Activated naive CD8-positive, alpha-beta T cell treated with anti-CD3 and anti-CD28 coated beads for 36 hours (primary cell): ENCODE data around the gene PLD1. TPM values are rescaled to one million over a fixed set of nuclear protein-coding genes. Genes with fewer than 3 reads are reported as not detected.

Source experiments
- DNase-seq: peaks from one replicate; pipeline ENCODE4 v3.0.0; 2021
- H3K27ac Mint-ChIP-seq: one replicate; pipeline ENCODE4 v1.8.0; 2022; ENCODE audit warnings: mild to moderate bottlenecking, moderate library complexity, mixed read lengths
- H3K27me3 Mint-ChIP-seq: one replicate; pipeline ENCODE4 v1.8.0; 2022; ENCODE audit warnings: mild to moderate bottlenecking, mixed read lengths
- H3K36me3 Mint-ChIP-seq: one replicate; pipeline ENCODE4 v1.8.0; 2021; ENCODE audit warnings: mild to moderate bottlenecking, mixed read lengths
- H3K4me1 Mint-ChIP-seq: one replicate; pipeline ENCODE4 v1.8.0; 2021; ENCODE audit warnings: mixed read lengths
- H3K4me3 Mint-ChIP-seq: one replicate; pipeline ENCODE4 v1.8.0; 2022; ENCODE audit warnings: mild to moderate bottlenecking, moderate library complexity, mixed read lengths
- H3K9me3 Mint-ChIP-seq: one replicate; pipeline ENCODE4 v1.8.0; 2022; ENCODE audit warnings: mixed read lengths
- total RNA-seq, 2 experiments: library from RNA; stranded (reverse); gene quantifications; one replicate each; pipeline ENCODE4 v1.2.3, GENCODE V29; 2021

Gene PLD1
- total RNA-seq, 2 experiments from 2014 or later, result 0.18 to 0.52 TPM

- peaks cover 9% of the 10 kb centered on the region for H3K27me3 Mint-ChIP-seq
- H3K9me3 Mint-ChIP-seq, result no peaks in the 10 kb centered on the region
Measured at GRCh38 chr3:171661484-171661883, 148.8 kb downstream of the PLD1 start.

GRCh38 chr3:171660188-171660587 lies 150.1 kb downstream of the PLD1 start:
- no peak for DNase-seq
- H3K36me3 Mint-ChIP-seq, result no peaks in the 10 kb centered on the region
- H3K4me3 Mint-ChIP-seq, result no peak overlapping the region
- no peaks in the 10 kb centered on the region for H3K4me1 Mint-ChIP-seq
- H3K9me3 Mint-ChIP-seq, result no peaks in the 10 kb centered on the region
- no peak overlapping the region for H3K27ac Mint-ChIP-seq
- peaks cover 9% of the 10 kb centered on the region for H3K27me3 Mint-ChIP-seq

More at GRCh38 chr3:171661484-171661883, 148.8 kb downstream of the PLD1 start:
- Mint-ChIP-seq H3K4me3 (no peak overlapping the region), H3K4me1 (no peaks in the 10 kb centered on the region), H3K36me3 (no peaks in the 10 kb centered on the region), H3K27ac (no peak overlapping the region)
- DNase-seq, result no peak

GRCh38 chr3:171658841-171659240 lies 151.4 kb downstream of the PLD1 start:
- Mint-ChIP-seq H3K4me3 (no peak overlapping the region), H3K9me3 (no peaks in the 10 kb centered on the region), H3K4me1 (no peaks in the 10 kb centered on the region), H3K36me3 (no peaks in the 10 kb centered on the region), H3K27ac (no peak overlapping the region), H3K27me3 (peaks cover 9% of the 10 kb centered on the region)
- DNase-seq, result no peak

- Mint-ChIP-seq H3K27ac (no peak overlapping the region), H3K4me3 (no peak overlapping the region), H3K36me3 (no peaks in the 10 kb centered on the region), H3K4me1 (no peaks in the 10 kb centered on the region), H3K27me3 (no peaks in the 10 kb centered on the region), H3K9me3 (no peaks in the 10 kb centered on the region)
- DNase-seq, result no peak
Measured at GRCh38 chr3:171654809-171655208, 155.5 kb downstream of the PLD1 start.

DNA sequence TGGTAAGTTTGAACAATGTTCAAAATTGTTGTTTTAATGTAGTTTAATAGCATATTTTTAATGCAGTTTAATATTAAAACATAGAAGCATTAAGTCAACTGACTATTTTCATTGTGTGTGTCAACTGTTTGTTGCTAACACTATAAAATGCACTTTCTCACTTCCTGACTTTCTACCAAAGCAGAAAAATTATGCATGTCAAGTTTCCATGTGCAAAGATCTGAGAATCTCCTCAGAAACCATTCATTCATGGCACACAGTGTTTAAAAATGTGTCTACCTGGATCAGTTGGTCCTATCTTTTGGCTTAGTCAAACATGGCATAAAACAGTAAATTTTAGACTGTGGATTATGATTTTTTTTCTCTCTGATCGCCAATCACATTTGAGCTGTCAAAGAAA lies 156.0 kb downstream of the PLD1 start:
- Mint-ChIP-seq H3K4me3 (no peak overlapping the region), H3K36me3 (no peaks in the 10 kb centered on the region), H3K27me3 (no peaks in the 10 kb centered on the region), H3K27ac (no peak overlapping the region), H3K9me3 (no peaks in the 10 kb centered on the region), H3K4me1 (no peaks in the 10 kb centered on the region)
- no peak for DNase-seq

DNA sequence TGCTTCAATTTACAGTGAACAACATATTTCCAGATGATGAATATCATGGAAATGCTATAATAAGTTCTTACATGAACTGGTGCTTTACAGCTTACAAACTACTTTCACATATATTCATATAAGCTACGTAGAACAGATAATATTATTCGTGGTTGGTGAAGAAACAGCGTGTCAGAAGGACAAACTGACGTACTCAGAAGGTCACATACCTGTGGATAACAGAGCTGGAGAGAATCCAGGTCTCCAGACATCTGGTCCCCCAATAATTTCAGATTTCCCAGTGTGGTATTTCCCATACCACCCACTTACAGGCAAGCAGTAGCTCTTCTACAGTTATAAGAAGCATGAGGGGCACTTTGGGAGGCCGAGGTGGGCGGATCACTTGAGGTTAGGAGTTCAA lies 156.6 kb downstream of the PLD1 start:
- Mint-ChIP-seq H3K4me3 (no peak overlapping the region), H3K9me3 (no peaks in the 10 kb centered on the region), H3K27ac (no peak overlapping the region), H3K4me1 (no peaks in the 10 kb centered on the region), H3K36me3 (no peaks in the 10 kb centered on the region), H3K27me3 (no peaks in the 10 kb centered on the region)
- DNase-seq, result no peak

DNA sequence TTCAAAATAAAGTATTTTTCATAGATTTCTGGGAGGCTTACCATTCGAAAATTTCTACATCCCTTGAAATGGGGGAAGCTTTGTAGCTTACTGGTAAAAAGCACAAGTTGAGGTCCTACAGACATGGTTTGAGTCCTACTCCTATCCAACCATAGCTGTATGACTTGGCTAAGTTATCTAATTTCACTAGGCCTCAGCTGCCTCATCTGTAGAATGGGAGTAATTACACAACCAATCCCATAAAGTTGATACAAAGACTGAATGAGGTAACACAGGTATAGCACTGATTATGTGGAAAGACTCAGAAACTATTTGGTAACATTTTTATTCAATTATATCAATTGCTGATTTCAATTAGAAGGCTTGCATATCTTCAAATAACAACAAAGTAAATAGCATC lies 157.4 kb downstream of the PLD1 start:
- no peak for DNase-seq
- Mint-ChIP-seq H3K4me1 (no peaks in the 10 kb centered on the region), H3K27me3 (no peaks in the 10 kb centered on the region), H3K36me3 (no peaks in the 10 kb centered on the region), H3K9me3 (no peaks in the 10 kb centered on the region), H3K27ac (no peak overlapping the region), H3K4me3 (no peak overlapping the region)

DNA sequence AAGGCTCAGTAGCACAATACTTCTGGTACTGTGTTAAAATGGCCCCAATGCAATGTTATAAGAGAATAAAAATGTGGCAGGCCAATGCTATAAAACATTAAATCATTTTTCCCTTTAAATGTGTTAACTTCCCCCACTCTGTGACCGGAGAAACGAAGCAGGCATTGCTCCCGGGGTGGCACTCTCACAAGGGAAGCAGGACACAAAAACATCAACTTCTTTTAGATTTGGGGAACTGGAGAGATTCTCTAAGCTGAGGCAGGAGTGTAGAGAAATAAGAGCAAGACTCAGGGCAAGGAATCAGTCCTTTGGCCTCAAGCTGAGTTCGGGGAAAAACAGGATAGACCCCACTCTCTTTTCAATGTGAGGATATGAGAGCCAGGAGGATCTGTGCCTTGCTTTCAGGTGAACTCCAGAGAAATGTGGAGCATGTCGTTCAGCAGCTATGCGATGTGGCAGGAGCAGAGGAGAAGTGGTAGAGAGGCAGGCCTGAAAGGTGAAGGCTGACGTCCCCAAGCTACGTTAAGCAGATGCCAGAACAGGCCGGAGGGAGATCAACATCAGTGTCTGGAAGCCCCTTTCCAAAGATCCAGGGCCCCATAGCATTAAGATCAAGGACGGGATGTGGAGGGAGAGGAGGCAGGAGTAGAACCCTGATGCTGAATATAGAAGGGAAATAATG lies 160.2 kb downstream of the PLD1 start:
- Mint-ChIP-seq H3K4me3 (no peak overlapping the region), H3K27me3 (no peaks in the 10 kb centered on the region), H3K4me1 (no peaks in the 10 kb centered on the region), H3K36me3 (no peaks in the 10 kb centered on the region), H3K9me3 (no peaks in the 10 kb centered on the region), H3K27ac (no peak overlapping the region)
- no peak for DNase-seq

DNA sequence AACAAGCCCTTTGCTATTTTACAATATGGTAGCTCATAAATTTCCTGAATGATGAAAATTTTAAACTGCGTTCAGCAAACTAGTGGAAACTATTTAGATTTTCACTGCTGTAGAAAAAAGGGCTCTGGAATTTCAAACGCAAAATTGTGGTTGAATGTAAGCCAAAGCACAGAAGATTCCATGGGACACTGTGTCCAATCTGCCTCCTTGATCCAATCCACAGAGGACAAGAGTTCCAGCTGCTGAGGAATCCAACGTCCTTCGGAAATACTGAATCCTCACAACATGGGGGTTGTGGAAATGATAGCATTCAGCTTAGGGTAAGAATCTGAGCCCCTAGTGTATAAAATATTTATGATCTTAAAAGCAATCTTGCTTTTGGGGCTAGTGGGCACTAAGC lies 161.0 kb downstream of the PLD1 start:
- Mint-ChIP-seq H3K27me3 (no peaks in the 10 kb centered on the region), H3K9me3 (no peaks in the 10 kb centered on the region), H3K4me1 (no peaks in the 10 kb centered on the region), H3K4me3 (no peak overlapping the region), H3K36me3 (no peaks in the 10 kb centered on the region), H3K27ac (no peak overlapping the region)
- DNase-seq, result no peak

GRCh38 chr3:171648069-171648468 lies 162.2 kb downstream of the PLD1 start:
- DNase-seq, result no peak
- H3K4me3 Mint-ChIP-seq, result no peak overlapping the region
- H3K27ac Mint-ChIP-seq, result no peak overlapping the region
- H3K27me3 Mint-ChIP-seq, result no peaks in the 10 kb centered on the region
- H3K36me3 Mint-ChIP-seq, result no peaks in the 10 kb centered on the region
- no peaks in the 10 kb centered on the region for H3K9me3 Mint-ChIP-seq
- H3K4me1 Mint-ChIP-seq, result no peaks in the 10 kb centered on the region

DNA sequence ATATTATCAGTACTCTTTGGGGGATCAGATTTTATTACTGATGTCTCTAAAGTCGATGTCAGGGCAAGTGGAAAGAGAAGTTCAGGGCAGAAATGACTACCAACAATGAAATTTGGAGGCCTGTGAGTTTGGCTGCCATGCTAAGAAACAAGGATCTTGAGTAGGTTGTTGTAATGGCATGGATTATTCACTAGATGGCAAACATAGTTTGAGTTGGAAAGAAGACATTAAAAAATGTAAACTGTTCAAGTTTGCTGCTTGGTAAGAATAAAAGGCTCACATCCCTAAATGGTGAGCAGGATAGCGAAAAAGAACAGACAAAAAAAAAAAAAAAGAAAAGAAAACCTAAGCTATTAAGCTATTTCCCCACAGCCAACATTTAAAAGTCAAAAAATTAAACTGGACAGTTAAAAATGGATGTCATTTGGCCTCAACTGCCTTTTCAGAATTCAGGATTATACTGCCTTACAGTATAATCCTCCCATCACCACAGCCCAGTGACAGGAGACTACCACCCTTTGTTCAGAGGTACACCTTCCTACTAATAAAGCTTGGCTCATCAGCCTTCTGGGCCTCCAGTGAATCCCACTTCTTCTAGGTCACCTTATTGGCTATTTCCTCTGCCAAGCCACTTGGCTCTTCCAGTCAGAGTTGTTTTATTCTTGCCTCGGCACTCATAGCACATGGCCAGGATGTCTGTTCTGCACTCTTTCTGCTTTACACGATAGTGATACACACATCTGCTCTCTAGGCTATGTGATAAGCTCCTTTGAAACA lies 163.7 kb downstream of the PLD1 start:
- Mint-ChIP-seq H3K4me3 (no peak overlapping the region), H3K4me1 (no peaks in the 10 kb centered on the region), H3K9me3 (no peaks in the 10 kb centered on the region), H3K27me3 (no peaks in the 10 kb centered on the region), H3K27ac (no peak overlapping the region), H3K36me3 (no peaks in the 10 kb centered on the region)
- no peak for DNase-seq

DNA sequence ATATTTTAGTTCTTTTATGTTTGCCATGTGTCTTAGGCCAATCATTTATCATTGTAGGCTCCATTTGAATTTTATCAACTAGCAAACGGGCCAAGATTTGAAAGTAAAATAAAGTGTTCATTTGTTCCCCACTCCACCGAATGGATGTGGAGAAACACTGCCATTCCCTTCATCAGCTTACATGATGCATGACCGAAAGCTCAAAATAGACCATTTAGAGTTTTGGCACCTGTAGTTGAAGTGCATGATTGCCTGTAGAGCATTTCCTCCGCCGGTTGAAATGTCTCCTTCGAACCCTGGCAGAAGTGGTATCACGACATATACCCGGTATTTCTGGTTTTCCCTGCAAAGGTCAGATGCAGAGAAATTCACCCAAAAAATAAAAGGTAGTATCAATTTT lies 165.6 kb downstream of the PLD1 start:
- Mint-ChIP-seq H3K27me3 (no peaks in the 10 kb centered on the region), H3K4me1 (no peaks in the 10 kb centered on the region), H3K4me3 (no peak overlapping the region), H3K27ac (no peak overlapping the region), H3K9me3 (no peaks in the 10 kb centered on the region), H3K36me3 (no peaks in the 10 kb centered on the region)
- no peak for DNase-seq

DNA sequence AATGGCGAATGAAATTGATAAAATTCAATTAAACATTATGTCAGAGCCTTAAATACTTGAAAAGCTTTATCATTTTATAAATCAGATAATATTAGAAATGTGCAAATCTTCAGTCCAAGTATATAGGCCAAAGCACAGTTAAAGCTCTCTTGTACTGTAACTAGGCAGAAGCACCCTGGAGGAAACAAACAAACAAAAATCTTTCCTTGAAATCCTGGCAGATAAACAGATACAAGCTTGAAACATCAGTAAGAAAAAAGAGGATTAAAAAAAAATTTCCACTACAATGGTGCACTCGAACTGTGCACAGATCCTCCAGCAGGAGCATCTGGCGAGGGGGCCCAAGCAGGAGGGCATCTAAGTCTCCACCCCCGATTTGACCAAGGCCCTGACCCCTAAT lies 166.6 kb downstream of the PLD1 start:
- no peak overlapping the region for H3K27ac Mint-ChIP-seq
- H3K27me3 Mint-ChIP-seq, result no peaks in the 10 kb centered on the region

GRCh38 chr3:171643033-171643432 lies 167.2 kb downstream of the PLD1 start:
- Mint-ChIP-seq H3K4me3 (no peak overlapping the region), H3K27me3 (no peaks in the 10 kb centered on the region), H3K4me1 (no peaks in the 10 kb centered on the region), H3K27ac (no peak overlapping the region), H3K36me3 (no peaks in the 10 kb centered on the region), H3K9me3 (no peaks in the 10 kb centered on the region)
- no peak for DNase-seq

More for the DNA sequence above, 166.6 kb downstream of the PLD1 start:
- no peaks in the 10 kb centered on the region for H3K9me3 Mint-ChIP-seq
- DNase-seq, result no peak
- H3K4me1 Mint-ChIP-seq, result no peaks in the 10 kb centered on the region
- H3K4me3 Mint-ChIP-seq, result no peak overlapping the region
- no peaks in the 10 kb centered on the region for H3K36me3 Mint-ChIP-seq

DNA sequence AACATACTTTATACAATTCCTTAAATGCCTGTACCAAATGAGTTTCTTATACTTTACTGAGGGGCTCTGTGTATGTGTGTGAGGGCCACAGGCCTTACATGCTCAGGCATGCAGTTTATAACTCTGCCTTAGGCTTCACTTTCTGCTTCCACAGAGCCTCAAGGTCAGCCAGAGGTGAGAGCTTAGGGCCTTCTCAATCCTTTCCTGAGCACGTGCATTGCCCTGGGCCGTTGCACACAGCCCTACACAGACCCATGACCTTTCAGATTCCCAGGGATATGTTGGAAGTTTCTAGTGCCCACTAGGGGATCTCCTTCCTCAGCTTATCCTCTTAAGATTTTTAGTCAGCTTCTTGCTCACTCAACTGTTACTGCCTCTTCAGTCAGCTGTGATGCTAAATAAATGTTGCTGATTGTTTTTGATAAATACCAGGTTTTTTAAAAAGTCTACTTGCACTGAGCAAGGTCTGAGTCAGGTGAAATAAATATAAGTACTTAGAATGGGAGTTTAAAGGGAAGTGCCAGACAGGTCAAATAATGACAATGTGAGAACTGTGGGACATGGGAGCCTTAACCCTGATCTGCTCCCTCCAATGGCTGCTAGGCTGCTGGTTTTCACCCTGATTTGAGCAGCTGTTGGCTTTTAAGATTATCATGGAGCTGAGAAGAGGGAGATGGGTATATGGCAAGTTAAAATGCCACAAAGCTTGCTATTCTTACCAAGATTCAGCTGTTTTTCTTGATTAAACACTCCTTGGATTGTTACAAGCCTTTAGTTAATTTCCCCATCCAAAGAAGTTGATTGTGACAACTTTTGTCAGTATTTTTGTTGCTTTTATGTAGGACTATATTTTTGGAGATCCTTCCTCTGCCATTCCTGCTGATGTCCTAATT lies 169.5 kb downstream of the PLD1 start:
- H3K27ac Mint-ChIP-seq, result no peak overlapping the region
- no peak for DNase-seq
- no peaks in the 10 kb centered on the region for H3K36me3 Mint-ChIP-seq
- H3K9me3 Mint-ChIP-seq, result no peaks in the 10 kb centered on the region
- no peaks in the 10 kb centered on the region for H3K27me3 Mint-ChIP-seq
- H3K4me1 Mint-ChIP-seq, result no peaks in the 10 kb centered on the region
- H3K4me3 Mint-ChIP-seq, result no peak overlapping the region
